Caco-2 (cell line): ENCODE measurements around the gene GEMIN4. TPM values are rescaled to one million over a fixed set of nuclear protein-coding genes. Genes with fewer than 3 reads are reported as not detected.
"Not testable (repeated sequence)": the region's sequence is repeated elsewhere in the genome, so short reads cannot be mapped to it uniquely, and the experiment has no call there.

Experiments
- BruUV-seq: library from RNA; stranded (reverse); fragments of 400-500 nt; replicated peaks from 2 replicates; lab custom pipeline; 2021; lab: Mats Ljungman, UMichigan
- CTCF ChIA-PET: fragments of 300-600 bp; sonication (Branson Sonifier 250); formaldehyde crosslinking; loops from one replicate; lab custom pipeline; 2022; ENCODE audit warnings: antibody characterized with exemption; lab: Charles Lee
- POLR2A ChIA-PET: fragments of 300-600 bp; sonication (Branson Sonifier 250); formaldehyde crosslinking; loops from one replicate; lab custom pipeline; 2022; ENCODE audit warnings: antibody characterized with exemption; lab: Charles Lee
- DNase-seq, 2 experiments: peaks; one replicate each; pipeline versions ENCODE4 v3.0.0 to v3.0.0-alpha.2; 2020 to 2022
- H3K27me3 ChIP-seq: replicated peaks from 2 replicates; pipeline ENCODE4 v1.6.0; 2011; ENCODE audit warnings: low read length; ENCODE audit not compliant: control insufficient read depth, insufficient read depth
- H3K36me3 ChIP-seq: 2 replicates; pipeline ENCODE4 v1.5.1; 2011; ENCODE audit warnings: low read length; ENCODE audit not compliant: control insufficient read depth, insufficient read depth
- H3K4me1 ChIP-seq: fragments of 250-450 bp; sonication (Bioruptor Pico); 2 replicates; pipeline ENCODE4 v1.5.1; 2020; ENCODE audit warnings: mild to moderate bottlenecking
- H3K4me3 ChIP-seq: 2 replicates; pipeline ENCODE4 v1.5.1; 2011; ENCODE audit warnings: low read depth, mild to moderate bottlenecking, control low read depth, low read length
- H3K9me3 ChIP-seq: fragments of 250-450 bp; sonication (Bioruptor Pico); 2 replicates; pipeline ENCODE4 v1.5.1; 2020; ENCODE audit warnings: mild to moderate bottlenecking, moderate library complexity
- H3K27ac Mint-ChIP-seq: one replicate; pipeline ENCODE4 v1.8.0; 2022; ENCODE audit warnings: mixed read lengths; ENCODE audit not compliant: unreplicated experiment
- H3K27me3 Mint-ChIP-seq: one replicate; pipeline ENCODE4 v1.8.0; 2022; ENCODE audit warnings: mixed read lengths; ENCODE audit not compliant: insufficient read depth, unreplicated experiment
- H3K36me3 Mint-ChIP-seq: one replicate; pipeline ENCODE4 v1.8.0; 2022; ENCODE audit warnings: mild to moderate bottlenecking, mixed read lengths; ENCODE audit not compliant: insufficient read depth, unreplicated experiment
- H3K4me1 Mint-ChIP-seq: one replicate; pipeline ENCODE4 v1.8.0; 2022; ENCODE audit warnings: low read depth, mixed read lengths; ENCODE audit not compliant: unreplicated experiment
- H3K4me3 Mint-ChIP-seq: one replicate; pipeline ENCODE4 v1.8.0; 2022; ENCODE audit warnings: mild to moderate bottlenecking, moderate library complexity, mixed read lengths; ENCODE audit not compliant: unreplicated experiment
- H3K9me3 Mint-ChIP-seq: one replicate; pipeline ENCODE4 v1.8.0; 2022; ENCODE audit warnings: mixed read lengths; ENCODE audit not compliant: unreplicated experiment
- intact Hi-C: fragments of 100-400 bp; cut with micrococcal nuclease; formaldehyde crosslinking; loops from one replicate; pipeline ENCODE4 v1.10.0; 2022; ENCODE audit not compliant: unreplicated experiment
- total RNA-seq: library from RNA; stranded (reverse); gene quantifications from 2 replicates; pipeline ENCODE4 v1.2.3, GENCODE V29; 2022
- TF ChIP-seq, protein P1 (sequence below), 2 experiments: fragments of 200-600 bp in 1 of 2; IDR thresholded peaks; 1 replicate in 1 of 2; 2 replicates in 1 of 2; pipeline versions ENCODE4 v1.5.1 to v1.8.0; 2011 to 2022; ENCODE audit warnings: antibody characterized with exemption in 1 of 2, control low read depth in 1 of 2, inconsistent platforms in 1 of 2, low read depth in 1 of 2, low read length in 1 of 2, mild to moderate bottlenecking in 1 of 2, moderate library complexity in 1 of 2; ENCODE audit not compliant: insufficient read depth in 1 of 2, severe bottlenecking in 1 of 2, unreplicated experiment in 1 of 2

Gene GEMIN4
- total RNA-seq, 1 experiment from 2014 or later: 19.1 TPM

DNA sequence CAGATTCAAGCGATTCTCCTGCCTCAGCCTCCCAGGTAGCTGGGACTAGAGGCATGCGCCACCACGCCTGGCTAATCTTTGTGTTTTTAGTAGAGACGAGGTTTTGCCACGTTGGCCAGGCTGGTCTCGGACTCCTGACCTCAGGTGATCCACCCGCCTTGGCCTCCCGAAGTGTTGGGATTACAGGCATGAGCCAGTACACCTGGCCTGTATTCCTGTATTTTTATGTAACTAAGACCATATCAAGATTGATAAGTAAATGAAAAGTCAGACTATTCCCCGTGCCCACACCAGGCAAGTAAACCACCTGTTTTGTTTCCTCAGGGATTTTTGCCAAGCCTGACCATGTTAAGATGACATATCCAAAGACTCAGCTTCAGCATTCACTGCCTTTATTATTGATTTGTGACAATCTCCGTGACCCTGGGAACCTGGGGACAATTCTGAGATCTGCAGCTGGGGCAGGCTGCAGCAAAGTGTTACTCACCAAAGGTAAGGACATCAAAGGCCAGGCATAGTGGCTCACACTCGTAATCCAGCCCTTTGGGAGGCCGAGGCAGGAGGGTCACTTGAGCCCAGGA is 35.7 kb upstream of the GEMIN4 start:
- Mint-ChIP-seq H3K4me1 (no peaks in the 10 kb centered on the region), H3K27me3 (no peaks in the 10 kb centered on the region), H3K27ac (no peak overlapping the region), H3K36me3 (peaks cover 57% of the 10 kb centered on the region), H3K9me3 (no peaks in the 10 kb centered on the region), H3K4me3 (no peak overlapping the region)
- ChIA-PET CTCF (no interaction called here), POLR2A (no interaction called here)
- no TSS peak for BruUV-seq
- H3K27me3 ChIP-seq: no peaks in the 10 kb centered on the region
- intact Hi-C loops: no loop called here
- no peak overlapping the region for H3K4me3 ChIP-seq
- no peaks in the 10 kb centered on the region for H3K4me1 ChIP-seq
- TF ChIP-seq, protein P1, sequence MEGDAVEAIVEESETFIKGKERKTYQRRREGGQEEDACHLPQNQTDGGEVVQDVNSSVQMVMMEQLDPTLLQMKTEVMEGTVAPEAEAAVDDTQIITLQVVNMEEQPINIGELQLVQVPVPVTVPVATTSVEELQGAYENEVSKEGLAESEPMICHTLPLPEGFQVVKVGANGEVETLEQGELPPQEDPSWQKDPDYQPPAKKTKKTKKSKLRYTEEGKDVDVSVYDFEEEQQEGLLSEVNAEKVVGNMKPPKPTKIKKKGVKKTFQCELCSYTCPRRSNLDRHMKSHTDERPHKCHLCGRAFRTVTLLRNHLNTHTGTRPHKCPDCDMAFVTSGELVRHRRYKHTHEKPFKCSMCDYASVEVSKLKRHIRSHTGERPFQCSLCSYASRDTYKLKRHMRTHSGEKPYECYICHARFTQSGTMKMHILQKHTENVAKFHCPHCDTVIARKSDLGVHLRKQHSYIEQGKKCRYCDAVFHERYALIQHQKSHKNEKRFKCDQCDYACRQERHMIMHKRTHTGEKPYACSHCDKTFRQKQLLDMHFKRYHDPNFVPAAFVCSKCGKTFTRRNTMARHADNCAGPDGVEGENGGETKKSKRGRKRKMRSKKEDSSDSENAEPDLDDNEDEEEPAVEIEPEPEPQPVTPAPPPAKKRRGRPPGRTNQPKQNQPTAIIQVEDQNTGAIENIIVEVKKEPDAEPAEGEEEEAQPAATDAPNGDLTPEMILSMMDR (IDR thresholded peaks at IDR 0.05; ENCODE audit: insufficient read depth in 1 of 2, low read depth in 1 of 2, low read length in 1 of 2, severe bottlenecking in 1 of 2, unreplicated experiment in 1 of 2): no peak
- no peaks in the 10 kb centered on the region for H3K9me3 ChIP-seq
- DNase-seq: no peak
- no peaks in the 10 kb centered on the region for H3K36me3 ChIP-seq

DNA sequence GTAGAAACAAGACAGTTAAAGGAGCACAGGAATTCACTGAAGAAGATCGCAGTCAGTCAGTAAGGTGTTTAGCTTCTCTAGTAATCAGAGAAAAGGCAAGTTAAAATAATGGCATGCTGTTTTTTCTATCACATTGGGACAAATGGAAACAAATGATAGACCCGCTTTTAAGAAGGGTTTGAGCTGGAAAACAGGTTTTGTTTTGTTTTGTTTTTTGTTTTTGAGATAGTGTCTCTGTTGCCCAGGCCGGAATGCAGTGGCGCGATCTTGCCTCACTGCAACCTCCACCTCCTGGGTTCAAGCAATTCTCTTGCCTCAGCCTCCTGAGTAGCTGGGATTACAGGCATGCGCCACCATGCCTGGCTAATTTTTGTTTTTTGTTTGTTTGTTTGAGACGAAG is 33.8 kb upstream of the GEMIN4 start:
- H3K4me3 Mint-ChIP-seq, intact Hi-C loops, POLR2A ChIA-PET, CTCF ChIA-PET, BruUV-seq, H3K9me3 Mint-ChIP-seq, H3K9me3 ChIP-seq, H3K4me3 ChIP-seq, H3K4me1 ChIP-seq, H3K27ac Mint-ChIP-seq, H3K4me1 Mint-ChIP-seq, H3K27me3 ChIP-seq, DNase-seq, H3K27me3 Mint-ChIP-seq, H3K36me3 ChIP-seq: not testable (repeated sequence)
- peaks cover 51% of the 10 kb centered on the region for H3K36me3 Mint-ChIP-seq

DNA sequence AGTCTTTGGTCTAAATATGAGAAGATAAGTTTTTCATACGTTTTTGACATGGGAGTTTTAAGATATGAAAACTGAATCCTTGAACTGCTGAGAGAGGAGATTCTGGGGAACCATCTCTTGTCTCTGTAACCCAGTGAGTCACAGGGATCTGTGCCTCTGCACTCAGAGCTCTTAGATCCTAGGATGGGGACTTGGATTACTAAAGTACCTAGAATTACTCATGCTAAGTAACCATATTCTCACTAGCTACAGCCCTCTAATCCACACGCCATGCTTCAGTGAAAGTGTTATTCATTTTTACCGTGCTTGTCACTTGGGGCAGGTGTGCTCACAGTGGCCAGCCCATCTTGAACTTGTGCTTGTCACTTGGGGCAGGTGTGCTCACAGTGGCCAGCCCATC is 32.1 kb upstream of the GEMIN4 start:
- TF ChIP-seq, protein P1 (IDR thresholded peaks at IDR 0.05; ENCODE audit: insufficient read depth in 1 of 2, low read depth in 1 of 2, low read length in 1 of 2, severe bottlenecking in 1 of 2, unreplicated experiment in 1 of 2): no peak
- no peaks in the 10 kb centered on the region for H3K9me3 ChIP-seq
- DNase-seq: no peak
- no peaks in the 10 kb centered on the region for H3K4me1 Mint-ChIP-seq
- no peaks in the 10 kb centered on the region for H3K27me3 Mint-ChIP-seq
- POLR2A ChIA-PET: no interaction called here
- no TSS peak for BruUV-seq
- no peaks in the 10 kb centered on the region for H3K36me3 ChIP-seq
- CTCF ChIA-PET: no interaction called here
- no peaks in the 10 kb centered on the region for H3K27me3 ChIP-seq
- H3K4me1 ChIP-seq: no peaks in the 10 kb centered on the region
- H3K27ac Mint-ChIP-seq: no peak overlapping the region
- intact Hi-C loops: no loop called here
- no peaks in the 10 kb centered on the region for H3K9me3 Mint-ChIP-seq
- H3K4me3 ChIP-seq: no peak overlapping the region
- H3K36me3 Mint-ChIP-seq: peaks cover 36% of the 10 kb centered on the region
- H3K4me3 Mint-ChIP-seq: no peak overlapping the region
